HepG2 (cell line): Measurements from ENCODE around the gene RBSN. TPM values are rescaled to one million over a fixed set of nuclear protein-coding genes. Genes with fewer than 3 reads are reported as not detected.
A peak's percentile ranks its signal among the peaks of the same experiment; 100 is the strongest.

Source experiments
- CAMTA2 ChIP-seq: sonication (generic); formaldehyde crosslinking; IDR thresholded peaks from 2 replicates; pipeline ENCODE4 v1.4.0; 2020; ENCODE audit warnings: mild to moderate bottlenecking, missing genetic modification reagents, borderline replicate concordance
- HNF4G ChIP-seq, 2 experiments: sonication (generic) in 1 of 2; formaldehyde crosslinking in 1 of 2; IDR thresholded peaks; 2 replicates each; pipeline versions ENCODE4 v1.4.0 to v1.6.1; 2011 to 2020; ENCODE audit warnings: borderline replicate concordance in 2 of 2, low read depth in 2 of 2, mild to moderate bottlenecking in 2 of 2, low read length in 1 of 2, missing genetic modification reagents in 1 of 2, moderate library complexity in 1 of 2
- LCORL ChIP-seq, 2 experiments: fragments of 450-650 bp in 1 of 2; sonication (generic) in 1 of 2; formaldehyde crosslinking in 1 of 2; IDR thresholded peaks; 2 replicates each; pipeline versions ENCODE4 v1.5.0 to v1.6.1; 2017 to 2020; ENCODE audit warnings: antibody characterized with exemption in 1 of 2, missing genetic modification reagents in 1 of 2
- MAFF ChIP-seq: IDR thresholded peaks from 2 replicates; pipeline ENCODE4 v1.6.1; 2011; ENCODE audit warnings: low read depth, low read length, improper control_type of control experiment
- MAFK ChIP-seq, 2 experiments: IDR thresholded peaks in 1 of 2; conservative IDR thresholded peaks in 1 of 2; 2 replicates each; pipeline ENCODE4 v1.6.1; 2011; ENCODE audit warnings: improper control_type of control experiment in 2 of 2, low read length in 2 of 2
- MAX ChIP-seq: IDR thresholded peaks from 2 replicates; pipeline ENCODE4 v1.6.1; 2012; ENCODE audit warnings: inconsistent platforms
- MTF2 ChIP-seq: sonication (generic); formaldehyde crosslinking; IDR thresholded peaks from 2 replicates; pipeline ENCODE4 v1.5.0; 2020; ENCODE audit warnings: missing genetic modification reagents, borderline replicate concordance
- MYC ChIP-seq: sonication (generic); formaldehyde crosslinking; IDR thresholded peaks from 2 replicates; pipeline ENCODE4 v1.9.0; 2021; ENCODE audit warnings: missing genetic modification reagents, borderline replicate concordance
- NAIF1 ChIP-seq: sonication (generic); formaldehyde crosslinking; IDR thresholded peaks from 2 replicates; pipeline ENCODE4 v1.5.0; 2020; ENCODE audit warnings: mild to moderate bottlenecking, missing genetic modification reagents, borderline replicate concordance
- PAX8 ChIP-seq: sonication (generic); formaldehyde crosslinking; IDR thresholded peaks from 2 replicates; pipeline ENCODE4 v1.8.0; 2022; ENCODE audit warnings: mild to moderate bottlenecking, missing genetic modification reagents, borderline replicate concordance
- RCOR2 ChIP-seq: IDR thresholded peaks from 2 replicates; pipeline ENCODE4 v1.6.1; 2016; ENCODE audit warnings: missing biosample characterization, missing genetic modification reagents
- SOX5 ChIP-seq: IDR thresholded peaks from 2 replicates; pipeline ENCODE4 v1.6.1; 2016; ENCODE audit warnings: borderline replicate concordance
- SUZ12 ChIP-seq: fragments of 150-350 bp; IDR thresholded peaks from 2 replicates; pipeline ENCODE4 v1.6.1; 2014; ENCODE audit warnings: low read depth, low read length
- ZBTB49 ChIP-seq: sonication (generic); formaldehyde crosslinking; IDR thresholded peaks from 2 replicates; pipeline ENCODE4 v1.4.0; 2020; ENCODE audit warnings: missing genetic modification reagents, borderline replicate concordance
- polyA plus RNA-seq, 8 experiments: library from polyadenylated mRNA; depleted of rRNA in 3 of 8; stranded (reverse) in 7 of 8; unstranded in 1 of 8; fragments of >200 nt; fragmentation: Illumina TruSeq in 4 of 8; extraction: Trizol in 4 of 8; gene quantifications; 2 replicates each; pipeline versions ENCODE4 v1.2.1 to v1.2.3, GENCODE V29; 2011 to 2016; ENCODE audit warnings: low read depth in 4 of 8, missing spikeins in 1 of 8, mixed read lengths in 1 of 8; ENCODE audit not compliant: insufficient read depth in 1 of 8
- total RNA-seq, 5 experiments: library from RNA; depleted of rRNA; stranded (reverse); fragments of >200 nt; fragmentation: Illumina TruSeq; extraction: Trizol; gene quantifications; 2 replicates each; pipeline ENCODE4 v1.2.3, GENCODE V29; 2016; ENCODE audit warnings: low read depth in 1 of 5

The RBSN gene
- total and polyA plus RNA-seq, 2 of the 13 experiments (the other 11 are each of a cell fraction or from before 2014, with no cell fraction given) = 7.9 to 11.8 TPM

GRCh38 chr3:15083252-15083651, 15.7 kb downstream of the RBSN start (continued):
- no peak for TF ChIP-seq ZBTB49 (CRISPR knock-in tag)
- TF ChIP-seq PAX8 (CRISPR knock-in tag) = no peak
- TF ChIP-seq MYC = no peak
- TF ChIP-seq SUZ12 = no peak
- no peak for TF ChIP-seq MTF2
- peak; percentile 15; the same call in 1 of the 2 replicates for TF ChIP-seq HNF4G (IDR thresholded peaks at IDR 0.05; ENCODE audit: borderline replicate concordance, low read depth, low read length)
- TF ChIP-seq HNF4G (CRISPR knock-in tag; IDR thresholded peaks at IDR 0.05; ENCODE audit: borderline replicate concordance, low read depth) = no peak
- peak; percentile 43; the same call in 1 of the 2 replicates for TF ChIP-seq LCORL (IDR thresholded peaks at IDR 0.05)
- 0 out of 2 replicates have a peak, but pooled peaks have one; percentile 30 for TF ChIP-seq LCORL (CRISPR knock-in tag; IDR thresholded peaks at IDR 0.05)
- TF ChIP-seq MAX = no peak
- TF ChIP-seq RCOR2 (CRISPR knock-in tag) = no peak
- TF ChIP-seq MAFK (conservative IDR thresholded peaks at IDR 0.05 in 1 of 2, IDR thresholded peaks at IDR 0.05 in 1 of 2; ENCODE audit: low read length in 2 of 2) = peak; percentile 79 to 84
- no peak for TF ChIP-seq SOX5 (CRISPR knock-in tag)
- TF ChIP-seq CAMTA2 (CRISPR knock-in tag) = no peak
- no peak for TF ChIP-seq NAIF1 (CRISPR knock-in tag)
- peak; percentile 74 for TF ChIP-seq MAFF
